ENCODE results near the gene AHCYL1.

The AHCYL1 gene

DNA sequence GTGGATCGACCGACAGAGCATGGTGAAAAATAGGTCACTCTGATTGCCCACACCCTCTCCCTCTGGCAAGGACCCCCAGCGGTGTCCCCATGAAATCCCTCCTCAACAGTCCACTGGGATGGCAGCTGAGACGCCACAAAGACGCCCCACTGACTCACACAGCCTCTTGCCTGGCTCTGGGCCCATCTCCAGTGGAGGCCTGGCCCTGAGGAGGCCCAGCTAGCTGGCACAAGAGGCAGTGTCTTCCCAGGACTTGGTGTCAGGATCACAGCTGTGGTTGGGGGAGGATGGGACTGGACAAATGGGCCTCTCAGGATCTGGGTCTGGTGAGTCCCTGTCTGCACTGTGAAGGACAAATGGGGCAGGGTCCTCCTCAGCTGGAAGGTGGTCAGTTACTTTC, 81.3 kb downstream of the AHCYL1 start:
- DNase-seq: no peak

DNA sequence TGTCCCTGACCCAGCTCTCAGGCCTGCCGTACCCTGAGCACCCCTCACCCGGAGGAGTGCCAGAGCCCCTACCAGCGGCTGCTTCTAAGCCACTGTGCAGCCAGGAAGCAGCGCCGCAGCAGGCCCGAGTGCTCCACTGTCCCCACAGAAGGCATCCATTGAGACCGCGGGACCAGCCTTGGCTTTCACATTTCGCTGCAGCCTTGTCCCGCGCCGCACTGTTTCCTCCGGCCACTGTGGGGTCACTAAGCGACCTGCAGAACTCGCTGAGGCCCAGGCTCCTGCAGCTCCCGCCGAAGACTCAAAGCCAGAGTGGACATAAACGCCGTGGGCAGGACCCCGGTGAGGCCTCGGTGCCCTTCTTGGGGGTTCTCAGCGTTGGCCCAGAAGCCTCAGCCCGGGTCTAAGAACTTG, 82.9 kb downstream of the AHCYL1 start:
- no peak for DNase-seq

DNA sequence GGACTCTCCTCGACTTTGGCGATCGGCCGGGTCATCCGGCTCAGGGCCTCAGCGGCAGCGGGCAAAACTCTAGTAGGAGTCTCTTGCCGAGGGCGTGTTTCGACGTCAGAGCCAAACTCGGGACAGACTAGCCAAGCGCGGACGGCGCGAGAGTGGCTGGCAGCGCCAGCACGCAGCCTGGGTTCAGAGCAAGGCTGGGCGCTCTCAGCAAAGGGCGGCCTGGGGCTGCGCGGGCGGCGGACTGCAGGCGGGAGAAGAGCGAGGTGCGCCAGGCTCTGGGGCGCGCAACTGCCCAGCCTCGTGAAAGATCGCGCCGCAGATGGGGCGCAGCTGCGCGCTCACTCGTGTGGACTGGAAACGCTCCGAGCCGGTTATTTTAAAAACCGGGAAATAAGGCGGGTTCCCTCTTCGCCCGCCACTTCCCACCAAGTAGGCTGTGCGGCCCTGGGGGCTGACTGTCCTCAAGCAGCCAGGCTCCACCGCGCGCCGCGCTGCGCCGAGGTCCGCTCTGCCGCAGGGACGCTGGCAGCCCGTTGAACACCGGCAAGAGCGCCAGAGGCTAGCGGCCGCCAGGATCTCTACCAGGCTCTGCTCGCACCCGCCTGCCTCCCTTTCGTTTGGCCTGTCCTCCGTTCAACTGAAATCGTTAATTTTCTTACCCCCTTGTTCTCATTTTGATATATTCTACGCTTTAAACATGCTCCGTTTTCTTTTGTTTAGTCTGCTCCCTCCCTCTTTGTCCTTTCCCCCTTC, 83.5 kb downstream of the AHCYL1 start:
- DNase-seq: no peak

DNA sequence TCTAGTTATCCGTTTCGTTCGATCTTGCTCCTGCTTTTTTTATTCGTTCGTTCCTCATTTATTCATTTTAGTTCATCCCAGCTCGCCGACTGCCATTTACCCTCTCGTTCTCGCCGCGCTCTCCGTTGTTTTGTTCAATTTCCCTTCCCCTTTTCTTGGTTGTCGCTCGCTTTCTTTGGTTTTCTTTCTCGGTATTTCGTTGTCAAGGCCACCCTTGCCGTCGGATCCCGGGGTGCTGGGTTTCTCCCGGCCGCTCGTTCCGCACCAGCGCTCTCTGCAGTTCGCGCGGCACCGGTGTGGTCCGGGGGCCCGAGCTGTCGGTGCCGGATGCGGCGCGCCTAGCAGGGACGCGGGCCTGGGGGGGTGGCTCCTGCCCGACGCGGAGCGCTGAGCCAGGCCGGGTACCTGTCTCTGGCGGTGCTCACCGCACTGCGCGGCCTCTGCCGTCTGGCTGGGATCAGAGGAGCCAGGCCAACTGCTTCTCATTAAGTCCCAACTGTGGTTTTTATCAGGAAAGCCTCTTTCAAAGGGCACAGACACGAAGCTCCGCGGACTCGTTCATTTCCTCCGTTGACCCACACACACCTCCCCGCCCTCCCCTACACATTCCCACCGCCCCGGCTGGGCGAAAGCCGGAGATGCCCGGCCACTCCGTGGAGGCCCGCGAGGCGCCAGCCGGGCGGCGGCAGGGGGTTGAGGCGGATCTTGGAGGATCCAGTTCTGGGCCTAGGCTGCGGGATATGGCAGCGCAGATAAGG, 84.3 kb downstream of the AHCYL1 start:
- DNase-seq: no peak

DNA sequence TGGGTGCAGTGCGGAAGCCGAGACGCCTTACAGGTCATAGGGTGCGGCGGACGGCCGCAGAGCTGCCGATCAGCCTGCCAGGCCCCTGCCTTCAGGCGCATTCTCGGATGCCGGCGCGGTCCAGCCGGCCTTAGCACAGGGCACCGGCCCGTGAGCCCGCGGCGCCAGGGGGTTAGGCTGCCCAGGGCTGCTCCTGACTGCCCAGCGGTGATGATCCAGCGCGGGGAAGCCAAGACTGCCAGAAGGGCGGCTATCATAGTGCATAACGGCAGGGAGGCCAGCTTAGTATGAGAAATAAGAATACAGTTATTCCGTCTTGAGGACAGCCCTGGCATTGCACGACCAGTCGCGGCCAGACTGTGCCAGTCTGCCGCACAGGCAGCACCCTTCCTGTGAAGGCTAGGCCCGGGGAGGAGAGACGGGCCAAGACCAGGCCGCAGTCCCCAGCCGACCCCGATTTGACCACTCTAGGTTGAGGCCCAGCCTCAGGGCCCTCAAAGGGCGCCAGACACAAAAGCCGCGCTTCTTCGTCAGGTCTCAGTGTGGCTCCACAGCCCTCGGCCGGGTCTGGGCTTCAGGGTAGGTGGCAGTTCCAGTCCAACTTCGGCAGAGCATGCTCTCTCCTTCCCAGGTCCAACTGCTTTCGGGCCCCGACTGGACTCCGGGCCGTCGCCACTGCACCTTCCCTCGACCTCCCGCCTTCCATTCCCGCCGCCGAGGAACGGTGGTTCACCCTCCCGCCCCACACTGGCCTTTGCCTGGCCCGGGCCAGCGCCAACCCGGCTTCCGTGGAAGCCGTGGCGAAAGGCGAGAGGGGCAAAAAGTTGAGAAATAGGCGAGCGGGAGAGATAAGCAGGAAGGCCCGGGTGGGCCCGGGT, 85.1 kb downstream of the AHCYL1 start:
- DNase-seq: no peak

DNA sequence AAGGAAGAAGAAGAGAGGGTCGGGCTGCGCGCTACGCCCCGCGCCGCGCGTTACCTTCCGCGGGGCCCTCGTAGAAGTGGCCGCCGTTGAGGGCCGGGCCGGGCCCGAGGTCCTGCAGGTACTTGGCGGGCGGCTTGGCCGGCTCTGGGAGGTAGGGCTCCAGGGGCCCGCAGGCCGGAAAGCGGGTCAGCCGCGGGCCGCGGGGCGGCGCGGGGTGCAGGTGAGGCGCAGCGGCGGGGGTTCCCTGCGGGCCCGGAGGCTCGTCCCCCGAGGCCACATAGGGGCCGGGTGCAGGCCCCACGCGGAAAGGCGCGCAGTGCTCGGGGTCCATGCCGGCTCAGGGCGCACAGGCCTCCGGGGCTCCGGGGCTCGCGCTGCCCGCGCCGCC, 85.7 kb downstream of the AHCYL1 start:
- DNase-seq: no peak

DNA sequence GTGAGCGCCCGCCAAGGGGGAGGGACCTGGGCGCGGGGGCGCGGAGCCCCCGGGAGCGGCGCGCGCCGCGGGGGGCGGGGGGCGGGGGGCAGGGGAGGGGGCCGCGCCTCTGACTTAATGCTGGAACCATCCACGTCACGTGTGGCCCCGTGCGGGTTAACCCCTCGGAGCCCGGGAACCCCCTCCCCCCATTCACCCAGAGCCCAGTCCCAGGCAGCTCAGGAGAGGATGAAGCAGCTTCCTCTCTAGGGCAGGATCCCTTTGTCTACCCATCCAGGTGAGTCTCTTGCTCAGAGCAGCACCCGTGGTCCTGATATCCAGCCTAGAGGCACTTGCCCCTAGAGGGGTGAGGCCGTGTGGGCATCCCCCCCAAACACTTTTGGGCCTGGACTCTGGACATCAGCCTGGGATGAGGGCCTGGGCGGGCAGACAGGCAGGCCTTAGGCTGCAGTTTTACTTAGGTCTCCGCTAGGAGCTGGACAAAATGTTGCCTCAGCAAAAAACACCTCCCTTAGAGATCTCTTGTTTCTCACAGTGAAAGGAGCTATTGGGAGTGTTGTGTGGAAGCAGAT, 86.2 kb downstream of the AHCYL1 start, which contains the start of gene ALX3:
Gene ALX3 (minus strand): TSS at position 2 of the 572 bp plus-strand sequence. CDS start 60 bp downstream, outside the sequence.
- no peak for DNase-seq
